HG03025 (cell line): ENCODE results near the gene ACER3.
"Not testable (repeated sequence)": the region's sequence is repeated elsewhere in the genome, so short reads cannot be mapped to it uniquely, and the experiment has no call there.

Experiments
- ATAC-seq: cut with Tn5 transposase; IDR thresholded peaks from one replicate; pipeline ENCODE4 v1.9.1; 2021; ENCODE audit warnings: mild to moderate bottlenecking, moderate library complexity; ENCODE audit not compliant: unreplicated experiment, low FRiP score

ACER3 gene

GRCh38 chr11:76860539-76861475, at the start of gene ACER3:
Gene ACER3 (plus strand): TSS chr11:76860918. CDS start chr11:76860977, 59 bp downstream.
- ATAC-seq = peak; percentile 97

- ATAC-seq = no peak
Measured at GRCh38 chr11:76811259-76811658, 49.5 kb upstream of the ACER3 start.

- ATAC-seq = no peak
Measured at GRCh38 chr11:76814414-76814813, 46.3 kb upstream of the ACER3 start.

- ATAC-seq = not testable (repeated sequence)
Measured at GRCh38 chr11:76815678-76816077, 45.0 kb upstream of the ACER3 start.

- ATAC-seq = no peak
Measured at GRCh38 chr11:76820184-76820566, 40.5 kb upstream of the ACER3 start.

- not testable (repeated sequence) for ATAC-seq
Measured at GRCh38 chr11:76821396-76821795, 39.3 kb upstream of the ACER3 start.

- no peak for ATAC-seq
Measured at GRCh38 chr11:76822406-76822805, 38.3 kb upstream of the ACER3 start.

- ATAC-seq = no peak
Measured at GRCh38 chr11:76823481-76824028, 37.2 kb upstream of the ACER3 start.

GRCh38 chr11:76824083-76824939, 36.4 kb upstream of the ACER3 start:
- ATAC-seq = no peak

GRCh38 chr11:76824980-76825725, 35.6 kb upstream of the ACER3 start:
- no peak for ATAC-seq

GRCh38 chr11:76825726-76826396, 34.9 kb upstream of the ACER3 start:
- no peak for ATAC-seq

GRCh38 chr11:76826508-76826907, 34.2 kb upstream of the ACER3 start:
- ATAC-seq = not testable (repeated sequence)

- not testable (repeated sequence) for ATAC-seq
Measured at GRCh38 chr11:76827005-76827404, 33.7 kb upstream of the ACER3 start.

- ATAC-seq = no peak
Measured at GRCh38 chr11:76830639-76831327, 29.9 kb upstream of the ACER3 start.

- ATAC-seq = no peak
Measured at GRCh38 chr11:76831686-76832310, 28.9 kb upstream of the ACER3 start.

GRCh38 chr11:76832361-76832760, 28.4 kb upstream of the ACER3 start:
- no peak for ATAC-seq

GRCh38 chr11:76834151-76834550, 26.6 kb upstream of the ACER3 start:
- ATAC-seq = no peak

- ATAC-seq = no peak
Measured at GRCh38 chr11:76835036-76835435, 25.7 kb upstream of the ACER3 start.
